Activated CD8-positive, alpha-beta memory T cell treated with anti-CD3 and anti-CD28 coated beads, Interleukin-2, amount 50 U/mL, for 4 hours (primary cell): ENCODE data around the gene NBEA.
"Not testable (repeated sequence)": the region's sequence is repeated elsewhere in the genome, so short reads cannot be mapped to it uniquely, and the experiment has no call there.

Source experiments
- DNase-seq: peaks from one replicate; pipeline ENCODE4 v3.0.0-alpha.2; 2020

Gene NBEA

GRCh38 chr13:34951528-34951927 lies 9.5 kb downstream of the NBEA start:
- DNase-seq: no peak

GRCh38 chr13:34959489-34959888 lies 17.4 kb downstream of the NBEA start:
- DNase-seq: no peak

GRCh38 chr13:34964558-34964957 lies 22.5 kb downstream of the NBEA start:
- DNase-seq: no peak

DNA sequence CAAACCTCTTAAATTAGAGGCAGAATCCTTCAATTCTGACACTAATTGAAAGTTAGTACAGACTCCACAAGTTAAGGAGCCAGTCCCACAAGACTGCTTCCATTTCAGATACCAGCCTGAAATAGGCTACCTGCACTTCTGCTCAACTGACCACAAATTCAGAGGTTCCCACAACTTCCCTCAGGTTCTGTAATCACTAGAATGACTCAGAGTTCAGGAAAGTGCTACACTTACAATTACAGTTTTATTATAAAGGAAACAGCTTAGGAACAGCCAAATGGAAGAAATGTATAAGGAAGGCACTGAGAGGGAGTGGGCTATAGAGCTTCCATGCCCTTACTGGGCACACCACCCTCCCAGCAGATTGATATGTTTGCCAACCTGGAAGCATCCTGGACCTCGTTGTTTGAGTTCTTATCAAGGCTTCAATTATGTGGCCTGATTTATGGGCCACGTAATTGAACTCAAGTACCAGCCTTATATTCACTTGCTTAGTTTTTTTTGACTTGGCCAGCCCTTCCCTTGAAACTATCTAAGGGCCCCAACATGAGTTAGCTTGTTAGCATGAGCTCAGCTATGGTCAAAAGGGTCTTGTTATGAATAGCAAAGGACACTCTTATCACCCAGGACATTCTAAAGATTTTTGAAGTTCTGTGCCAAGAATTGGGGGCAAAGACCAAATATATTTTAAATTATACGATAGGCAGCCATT lies 25.9 kb downstream of the NBEA start:
- no peak for DNase-seq

DNA sequence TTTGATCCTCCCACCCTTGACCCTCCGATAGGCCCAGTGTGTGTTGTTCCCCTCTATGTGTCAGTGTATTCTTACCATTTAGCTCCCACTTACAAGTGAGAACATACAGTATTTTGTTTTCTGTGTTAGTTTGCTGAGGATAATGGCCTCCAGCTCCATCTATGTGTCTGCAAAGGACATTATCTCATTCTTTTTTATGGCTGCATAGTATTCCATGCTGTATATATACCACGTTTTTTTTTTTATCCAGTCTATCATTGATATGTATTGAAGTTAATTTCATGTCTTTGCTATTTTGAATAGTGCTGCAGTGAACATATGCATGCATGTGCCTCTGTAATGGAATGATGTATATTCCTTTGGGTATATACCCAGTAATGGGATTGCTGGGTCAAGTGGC lies 27.5 kb downstream of the NBEA start:
- not testable (repeated sequence) for DNase-seq

- DNase-seq: no peak
Measured at GRCh38 chr13:34970961-34971360, 28.9 kb downstream of the NBEA start.

DNA sequence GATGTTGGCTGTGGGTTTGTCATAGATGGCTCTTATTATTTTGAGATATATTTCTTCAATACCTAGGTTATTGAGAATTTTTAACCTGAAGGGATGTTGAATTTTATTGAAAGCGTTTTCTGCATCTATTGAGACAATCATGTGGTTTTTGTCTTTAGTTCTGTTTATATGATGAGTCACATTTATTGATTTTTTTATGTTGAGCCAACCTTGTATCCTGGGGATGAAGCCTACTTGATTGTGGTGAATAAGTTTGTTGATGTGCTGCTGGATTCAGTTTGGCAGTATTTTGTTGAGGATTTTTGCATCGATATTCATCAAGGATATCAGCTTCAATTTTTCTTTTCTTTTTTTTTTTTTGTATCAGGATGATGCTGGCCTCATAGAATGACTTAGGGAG lies 29.4 kb downstream of the NBEA start:
- no peak for DNase-seq

- not testable (repeated sequence) for DNase-seq
Measured at GRCh38 chr13:34985199-34985598, 43.1 kb downstream of the NBEA start.

- no peak for DNase-seq
Measured at GRCh38 chr13:34988330-34988791, 46.3 kb downstream of the NBEA start.

GRCh38 chr13:34990399-34991214 lies 48.5 kb downstream of the NBEA start:
- no peak for DNase-seq

- no peak for DNase-seq
Measured at GRCh38 chr13:34993470-34993869, 51.4 kb downstream of the NBEA start.

DNA sequence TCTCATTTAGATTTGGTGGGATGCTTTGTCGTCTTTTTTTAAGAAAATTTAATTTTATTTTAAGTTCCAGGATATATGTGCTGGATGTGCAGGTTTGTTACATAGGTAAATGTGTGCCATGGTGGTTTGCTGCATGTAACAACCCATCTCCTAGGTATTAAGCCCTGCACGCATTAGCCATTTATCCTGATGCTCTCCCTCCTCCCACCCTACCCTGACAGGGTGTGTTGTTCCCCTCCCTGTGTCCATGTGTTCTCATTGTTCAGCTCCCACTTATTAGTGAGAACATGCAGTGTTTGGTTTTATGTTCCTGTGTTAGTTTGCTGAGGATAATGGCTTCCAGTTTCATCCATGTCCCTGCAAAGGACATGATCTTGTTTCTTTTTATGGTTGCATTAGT lies 61.7 kb downstream of the NBEA start:
- DNase-seq: not testable (repeated sequence)

- no peak for DNase-seq
Measured at GRCh38 chr13:35005051-35005450, 63.0 kb downstream of the NBEA start.

DNA sequence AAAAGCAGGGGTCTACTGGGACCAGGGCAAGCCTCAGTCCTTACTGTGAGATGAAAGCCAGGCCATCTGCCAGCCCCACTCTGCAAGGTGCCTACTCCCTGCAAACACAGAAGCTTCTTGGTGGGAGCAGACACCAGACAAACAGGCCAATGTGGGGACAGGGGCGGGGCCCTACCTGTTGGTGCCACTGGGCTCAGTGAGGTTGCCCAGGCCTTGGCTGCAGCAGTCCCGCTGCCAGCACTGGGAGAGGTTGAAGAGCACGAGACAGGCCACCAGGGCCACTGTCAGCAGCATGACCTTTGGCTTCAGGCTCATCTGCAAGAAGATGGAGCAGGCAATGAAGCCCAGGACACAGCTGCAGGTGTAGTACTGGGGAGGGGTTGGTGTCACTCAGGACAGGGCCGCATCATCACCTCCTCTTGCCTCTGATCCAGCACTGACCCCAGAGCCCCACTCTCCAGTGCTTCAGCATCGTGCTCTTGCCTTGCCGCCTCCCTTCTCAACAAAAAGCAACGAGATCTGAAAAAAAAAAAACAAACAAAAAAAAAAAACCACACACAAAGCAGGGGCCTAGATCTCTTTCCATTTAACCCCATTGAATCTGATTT lies 72.6 kb downstream of the NBEA start:
- DNase-seq: no peak

DNA sequence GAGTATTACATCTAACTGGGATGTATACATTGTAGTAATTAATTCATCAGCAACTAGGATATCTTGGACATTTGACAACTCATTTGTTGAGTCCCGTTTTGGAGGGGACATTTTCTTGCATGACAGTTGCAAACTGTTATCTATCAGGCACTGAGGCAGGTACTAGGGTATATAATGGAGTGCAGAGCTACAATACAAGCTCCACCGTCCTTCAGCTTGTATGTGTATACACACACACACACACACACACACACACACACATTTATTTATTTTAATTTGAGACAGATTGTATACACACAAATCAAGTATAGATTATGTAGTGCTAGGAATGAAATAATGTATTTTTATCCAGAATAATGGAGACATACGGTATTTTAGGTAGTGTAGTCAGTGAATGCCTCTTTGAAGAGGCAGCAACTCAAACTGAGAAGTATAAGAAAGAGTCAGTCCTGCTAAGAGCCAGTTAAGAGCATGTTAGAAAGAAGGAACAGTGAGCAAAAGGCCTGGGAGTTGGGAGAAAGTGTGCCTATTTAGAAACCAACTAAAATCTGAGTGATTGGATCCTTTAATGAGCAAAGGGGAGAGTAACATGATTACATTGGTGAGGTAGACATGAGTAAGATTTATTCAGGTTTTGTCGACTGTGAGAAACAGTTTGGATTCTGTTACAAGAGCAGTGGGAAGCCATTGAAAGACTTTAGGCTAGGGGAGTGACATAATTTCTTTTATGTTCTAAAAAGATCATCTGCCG lies 74.5 kb downstream of the NBEA start:
- DNase-seq: no peak

DNA sequence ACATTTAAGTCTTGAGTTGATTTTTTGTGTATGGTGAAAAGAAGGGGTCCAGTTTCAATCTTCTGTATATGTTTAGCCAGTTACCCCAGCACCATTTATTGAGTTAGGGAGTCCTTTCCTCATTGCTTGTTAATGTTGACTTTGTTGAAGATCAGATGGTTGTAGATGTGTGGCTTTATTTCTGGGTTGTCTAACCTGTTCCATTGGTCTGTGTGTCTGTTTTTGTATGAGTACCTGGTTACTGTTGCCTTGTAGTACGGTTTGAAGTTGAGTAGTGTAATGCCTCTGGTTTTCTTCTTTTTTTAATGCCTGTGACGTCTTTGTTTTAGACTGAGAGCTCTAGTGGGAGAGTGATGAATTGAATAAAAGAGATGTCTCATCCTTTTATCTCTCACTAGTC lies 83.2 kb downstream of the NBEA start:
- no peak for DNase-seq

- no peak for DNase-seq
Measured at GRCh38 chr13:35028338-35028867, 86.3 kb downstream of the NBEA start.

DNA sequence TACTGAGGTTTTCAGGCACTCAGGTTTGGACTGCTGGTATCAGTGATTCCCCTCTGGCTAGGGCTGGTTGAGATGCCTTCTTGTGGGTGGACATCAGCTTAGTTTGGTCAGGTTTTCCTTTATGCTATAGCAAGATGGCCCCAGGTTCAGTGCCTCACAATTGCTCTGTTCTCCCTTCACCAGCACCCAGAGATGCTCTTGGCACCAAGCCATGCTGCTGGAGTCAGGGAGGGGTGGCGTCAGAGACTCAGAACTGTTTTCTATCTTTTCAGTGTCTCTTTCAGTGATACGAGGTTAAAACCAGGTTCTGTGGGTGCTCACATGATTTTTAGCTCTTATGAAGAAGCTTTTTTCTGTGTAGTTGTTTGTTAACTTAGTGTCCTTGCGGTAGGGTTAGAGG lies 96.9 kb downstream of the NBEA start:
- no peak for DNase-seq

DNA sequence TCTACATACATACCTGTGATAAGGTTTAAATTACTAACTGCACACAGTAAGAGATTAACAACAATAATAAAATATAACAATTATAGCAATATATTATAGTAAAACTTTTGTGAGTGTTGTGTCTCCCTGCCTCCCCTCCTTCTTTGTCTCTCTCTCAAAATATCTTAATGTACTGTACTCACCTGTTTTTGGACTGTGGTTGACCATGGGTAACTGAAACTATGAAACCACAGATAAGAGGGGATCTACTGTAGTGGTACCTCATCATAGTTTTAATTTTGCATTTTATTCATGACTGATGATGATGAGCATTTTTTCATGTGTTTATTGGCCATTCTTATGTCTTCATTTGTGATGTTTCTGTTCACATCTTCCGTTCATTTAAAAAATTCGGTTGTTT lies 104.5 kb downstream of the NBEA start:
- DNase-seq: no peak

DNA sequence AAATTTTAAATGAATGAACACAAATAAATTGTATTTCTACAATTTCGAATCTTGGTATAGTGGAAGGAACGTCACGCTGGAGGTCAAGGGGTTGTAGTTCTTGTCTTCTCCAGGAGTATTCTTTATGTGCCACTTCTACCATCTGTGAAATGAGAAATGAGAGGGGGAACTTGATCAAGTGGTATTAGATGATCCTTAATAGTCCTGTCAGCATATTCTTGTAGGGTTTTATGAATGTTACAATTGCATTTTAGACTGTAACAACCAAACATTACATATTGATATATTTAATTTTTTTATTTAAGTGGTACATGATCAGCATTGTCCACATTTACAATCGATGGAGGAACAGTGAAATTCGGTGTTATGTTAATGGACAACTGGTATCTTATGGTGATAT lies 113.6 kb downstream of the NBEA start:
- DNase-seq: no peak

DNA sequence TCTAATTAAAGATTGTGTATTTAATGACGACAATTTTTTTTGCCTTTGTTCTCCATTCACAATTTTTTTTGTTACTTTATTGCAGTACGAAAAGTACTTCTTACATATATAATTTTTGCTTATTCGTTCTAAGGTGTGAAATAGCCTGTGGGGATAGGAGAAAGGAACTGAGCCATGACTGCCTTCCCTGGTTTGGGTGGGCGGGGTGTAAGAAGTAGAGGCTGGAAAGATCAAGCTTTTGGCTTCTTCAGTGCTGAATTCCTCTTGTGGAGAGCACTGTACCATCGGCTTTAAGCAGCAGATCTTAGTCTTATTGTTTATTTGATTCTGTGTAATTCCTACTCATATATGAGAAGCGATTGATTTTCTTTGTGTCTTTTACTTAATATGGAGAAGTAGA lies 115.8 kb downstream of the NBEA start:
- no peak for DNase-seq

GRCh38 chr13:35058585-35058984 lies 116.5 kb downstream of the NBEA start:
- DNase-seq: not testable (repeated sequence)

DNA sequence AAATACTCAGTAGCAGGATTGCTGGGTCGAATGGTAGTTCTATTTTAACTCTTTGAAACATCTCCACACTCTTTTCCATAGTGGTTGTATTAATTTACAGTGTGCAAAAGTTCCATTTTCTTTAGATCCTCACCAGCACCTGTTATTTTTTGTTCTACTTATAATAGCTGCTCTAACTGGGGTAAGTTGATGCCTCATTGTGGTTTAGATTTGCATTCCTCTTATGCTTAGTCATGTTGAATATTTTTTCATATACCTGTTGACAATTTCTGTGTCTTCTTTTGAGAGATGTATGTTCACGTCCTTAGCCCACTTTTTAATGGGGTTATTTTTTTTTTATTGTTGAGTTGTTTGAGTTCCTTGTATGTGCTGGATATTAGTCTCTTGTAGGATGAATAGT lies 144.6 kb downstream of the NBEA start:
- DNase-seq: no peak
